A673 (cell line): ENCODE data around the gene USP32.

Experiments
- CTCF ChIP-seq: fragments of 300-800, 200-600 bp; sonication (generic); conservative IDR thresholded peaks from 2 replicates; pipeline ENCODE4 v1.5.1; 2017; ENCODE audit warnings: low read depth, mild to moderate bottlenecking, antibody characterized with exemption, low read length, moderate library complexity, mixed read lengths
- EZH2 ChIP-seq: fragments of 200-600 bp; sonication (generic); IDR thresholded peaks from 2 replicates; pipeline ENCODE4 v1.6.1; 2017; ENCODE audit warnings: borderline replicate concordance, low read depth, mild to moderate bottlenecking, mixed read lengths, antibody characterized with exemption, low read length; ENCODE audit not compliant: poor library complexity, severe bottlenecking

GRCh38 chr17:60403962-60404361 lies 12.0 kb upstream of the USP32 start:
- TF ChIP-seq EZH2 (no peak), CTCF (no peak)
